ENCODE measurements around the gene PTH2R.
"Not testable (repeated sequence)": the region's sequence is repeated elsewhere in the genome, so short reads cannot be mapped to it uniquely, and the experiment has no call there.

PTH2R gene

GRCh38 chr2:208369091-208369490, 37.5 kb upstream of the PTH2R start:
- DNase-seq (ENCODE audit: insufficient read length) (no peak), FAIRE-seq (no peak)
- TF ChIP-seq TAF1 (IDR thresholded peaks at IDR 0.05; ENCODE audit: borderline replicate concordance, low read depth, low read length) (no peak), POLR2A (IDR thresholded peaks at IDR 0.05; ENCODE audit: low read depth, low read length) (no peak), POLR2AphosphoS5 (IDR thresholded peaks at IDR 0.05; ENCODE audit: low read depth, low read length) (no peak)

- FAIRE-seq (no peak), DNase-seq (ENCODE audit: insufficient read length) (no peak)
- TF ChIP-seq POLR2AphosphoS5 (IDR thresholded peaks at IDR 0.05; ENCODE audit: low read depth, low read length) (no peak), TAF1 (IDR thresholded peaks at IDR 0.05; ENCODE audit: borderline replicate concordance, low read depth, low read length) (no peak), POLR2A (IDR thresholded peaks at IDR 0.05; ENCODE audit: low read depth, low read length) (no peak)
Observed at GRCh38 chr2:208370881-208371633, 35.5 kb upstream of the PTH2R start.

GRCh38 chr2:208371634-208371935, 35.0 kb upstream of the PTH2R start:
- DNase-seq (ENCODE audit: insufficient read length) (no peak), FAIRE-seq (no peak)
- no peak for TF ChIP-seq POLR2A (IDR thresholded peaks at IDR 0.05; ENCODE audit: low read depth, low read length)
- no peak for TF ChIP-seq TAF1 (IDR thresholded peaks at IDR 0.05; ENCODE audit: borderline replicate concordance, low read depth, low read length)
- TF ChIP-seq POLR2AphosphoS5 (IDR thresholded peaks at IDR 0.05; ENCODE audit: low read depth, low read length): no peak

- TF ChIP-seq TAF1 (IDR thresholded peaks at IDR 0.05; ENCODE audit: borderline replicate concordance, low read depth, low read length): no peak
- FAIRE-seq: peak; percentile 72
Observed at GRCh38 chr2:208373460-208374089, 33.0 kb upstream of the PTH2R start.

GRCh38 chr2:208375491-208376068, 31.0 kb upstream of the PTH2R start:
- DNase-seq (ENCODE audit: insufficient read length) (no peak), FAIRE-seq (no peak)
- TF ChIP-seq TAF1 (IDR thresholded peaks at IDR 0.05; ENCODE audit: borderline replicate concordance, low read depth, low read length) (no peak), POLR2A (IDR thresholded peaks at IDR 0.05; ENCODE audit: low read depth, low read length) (no peak), POLR2AphosphoS5 (IDR thresholded peaks at IDR 0.05; ENCODE audit: low read depth, low read length) (no peak)

More at GRCh38 chr2:208373460-208374089, 33.0 kb upstream of the PTH2R start:
- peak; percentile 25 for DNase-seq (ENCODE audit: insufficient read length)

GRCh38 chr2:208377344-208377860, 29.2 kb upstream of the PTH2R start:
- not testable (repeated sequence) for DNase-seq (ENCODE audit: insufficient read length); FAIRE-seq

- TF ChIP-seq POLR2AphosphoS5 (IDR thresholded peaks at IDR 0.05; ENCODE audit: low read depth, low read length) (no peak), POLR2A (IDR thresholded peaks at IDR 0.05; ENCODE audit: low read depth, low read length) (no peak), TAF1 (IDR thresholded peaks at IDR 0.05; ENCODE audit: borderline replicate concordance, low read depth, low read length) (no peak)
- FAIRE-seq: no peak
- no peak for DNase-seq (ENCODE audit: insufficient read length)
Observed at GRCh38 chr2:208379192-208379591, 27.4 kb upstream of the PTH2R start.

- DNase-seq (ENCODE audit: insufficient read length): no peak
- no peak for FAIRE-seq
- TF ChIP-seq TAF1 (IDR thresholded peaks at IDR 0.05; ENCODE audit: borderline replicate concordance, low read depth, low read length) (no peak), POLR2AphosphoS5 (IDR thresholded peaks at IDR 0.05; ENCODE audit: low read depth, low read length) (no peak), POLR2A (IDR thresholded peaks at IDR 0.05; ENCODE audit: low read depth, low read length) (no peak)
Observed at GRCh38 chr2:208384637-208385036, 22.0 kb upstream of the PTH2R start.

- DNase-seq (ENCODE audit: insufficient read length) (no peak), FAIRE-seq (no peak)
- TF ChIP-seq POLR2A (IDR thresholded peaks at IDR 0.05; ENCODE audit: low read depth, low read length) (no peak), POLR2AphosphoS5 (IDR thresholded peaks at IDR 0.05; ENCODE audit: low read depth, low read length) (no peak), TAF1 (IDR thresholded peaks at IDR 0.05; ENCODE audit: borderline replicate concordance, low read depth, low read length) (no peak)
Observed at GRCh38 chr2:208386541-208386940, 20.1 kb upstream of the PTH2R start.

GRCh38 chr2:208389940-208390339, 16.7 kb upstream of the PTH2R start:
- FAIRE-seq: no peak
- no peak for DNase-seq (ENCODE audit: insufficient read length)

GRCh38 chr2:208392300-208392699, 14.3 kb upstream of the PTH2R start:
- no peak for DNase-seq (ENCODE audit: insufficient read length)
- no peak for FAIRE-seq
- TF ChIP-seq POLR2AphosphoS5 (IDR thresholded peaks at IDR 0.05; ENCODE audit: low read depth, low read length) (no peak), TAF1 (IDR thresholded peaks at IDR 0.05; ENCODE audit: borderline replicate concordance, low read depth, low read length) (no peak), POLR2A (IDR thresholded peaks at IDR 0.05; ENCODE audit: low read depth, low read length) (no peak)

More at GRCh38 chr2:208389940-208390339, 16.7 kb upstream of the PTH2R start:
- TF ChIP-seq TAF1 (IDR thresholded peaks at IDR 0.05; ENCODE audit: borderline replicate concordance, low read depth, low read length) (no peak), POLR2AphosphoS5 (IDR thresholded peaks at IDR 0.05; ENCODE audit: low read depth, low read length) (no peak), POLR2A (IDR thresholded peaks at IDR 0.05; ENCODE audit: low read depth, low read length) (no peak)

- DNase-seq (ENCODE audit: insufficient read length); FAIRE-seq: not testable (repeated sequence)
Observed at GRCh38 chr2:208396796-208397195, 9.8 kb upstream of the PTH2R start.
